GM12875 (cell line): ENCODE data around the gene INIP.

ENCODE experiments used
- H3K4me3 ChIP-seq: one replicate; pipeline ENCODE4 v1.5.1; 2011; ENCODE audit warnings: low read depth, low read length, control low read depth
- TF ChIP-seq, protein P1 (sequence below): IDR thresholded peaks from 2 replicates; pipeline ENCODE4 v1.5.1; 2011; ENCODE audit warnings: low read depth, mild to moderate bottlenecking, control low read depth, inconsistent platforms, low read length, moderate library complexity, borderline replicate concordance; ENCODE audit not compliant: insufficient read depth

Gene INIP, protein sequence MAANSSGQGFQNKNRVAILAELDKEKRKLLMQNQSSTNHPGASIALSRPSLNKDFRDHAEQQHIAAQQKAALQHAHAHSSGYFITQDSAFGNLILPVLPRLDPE

DNA sequence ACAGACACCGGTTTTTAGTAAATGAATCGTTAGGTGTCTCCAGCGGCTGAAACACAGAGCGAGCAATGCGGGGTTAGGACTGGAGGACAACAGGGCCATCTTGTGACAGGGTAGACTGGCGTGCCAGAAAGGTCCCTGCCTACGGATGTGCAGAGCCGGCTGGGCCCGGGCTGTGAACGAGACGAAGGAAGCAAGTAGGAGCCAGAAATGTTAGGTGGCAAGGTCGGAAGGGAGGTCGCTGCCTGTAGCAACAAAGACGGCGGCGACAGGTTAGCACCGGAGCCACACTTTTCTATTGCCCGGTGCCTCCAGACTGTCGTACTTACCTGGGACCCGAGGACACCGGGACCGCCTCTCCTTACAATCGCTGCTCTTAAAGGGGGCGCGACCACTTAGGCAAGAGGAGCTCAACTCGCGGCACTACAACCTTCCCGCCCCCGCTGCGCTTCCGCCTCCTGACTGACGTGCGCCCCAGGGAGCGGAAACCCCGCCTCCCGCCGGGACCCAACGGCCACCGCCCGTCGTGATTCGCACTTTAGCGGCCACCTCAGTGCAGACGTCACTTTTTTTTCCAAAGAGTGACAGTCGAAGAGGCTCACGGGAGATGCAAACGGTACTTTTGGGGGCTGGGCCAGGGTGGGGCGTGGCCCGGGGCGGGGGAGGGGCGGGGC is at the start of gene INIP:
Gene INIP (minus strand): TSS at position 457 of the 671 bp plus-strand sequence. CDS start 1,632 bp downstream, outside the sequence.
- H3K4me3 ChIP-seq, result peak within 1 kb of the TSS; percentile 95
- TF ChIP-seq, protein P1, sequence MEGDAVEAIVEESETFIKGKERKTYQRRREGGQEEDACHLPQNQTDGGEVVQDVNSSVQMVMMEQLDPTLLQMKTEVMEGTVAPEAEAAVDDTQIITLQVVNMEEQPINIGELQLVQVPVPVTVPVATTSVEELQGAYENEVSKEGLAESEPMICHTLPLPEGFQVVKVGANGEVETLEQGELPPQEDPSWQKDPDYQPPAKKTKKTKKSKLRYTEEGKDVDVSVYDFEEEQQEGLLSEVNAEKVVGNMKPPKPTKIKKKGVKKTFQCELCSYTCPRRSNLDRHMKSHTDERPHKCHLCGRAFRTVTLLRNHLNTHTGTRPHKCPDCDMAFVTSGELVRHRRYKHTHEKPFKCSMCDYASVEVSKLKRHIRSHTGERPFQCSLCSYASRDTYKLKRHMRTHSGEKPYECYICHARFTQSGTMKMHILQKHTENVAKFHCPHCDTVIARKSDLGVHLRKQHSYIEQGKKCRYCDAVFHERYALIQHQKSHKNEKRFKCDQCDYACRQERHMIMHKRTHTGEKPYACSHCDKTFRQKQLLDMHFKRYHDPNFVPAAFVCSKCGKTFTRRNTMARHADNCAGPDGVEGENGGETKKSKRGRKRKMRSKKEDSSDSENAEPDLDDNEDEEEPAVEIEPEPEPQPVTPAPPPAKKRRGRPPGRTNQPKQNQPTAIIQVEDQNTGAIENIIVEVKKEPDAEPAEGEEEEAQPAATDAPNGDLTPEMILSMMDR, result no peak

DNA sequence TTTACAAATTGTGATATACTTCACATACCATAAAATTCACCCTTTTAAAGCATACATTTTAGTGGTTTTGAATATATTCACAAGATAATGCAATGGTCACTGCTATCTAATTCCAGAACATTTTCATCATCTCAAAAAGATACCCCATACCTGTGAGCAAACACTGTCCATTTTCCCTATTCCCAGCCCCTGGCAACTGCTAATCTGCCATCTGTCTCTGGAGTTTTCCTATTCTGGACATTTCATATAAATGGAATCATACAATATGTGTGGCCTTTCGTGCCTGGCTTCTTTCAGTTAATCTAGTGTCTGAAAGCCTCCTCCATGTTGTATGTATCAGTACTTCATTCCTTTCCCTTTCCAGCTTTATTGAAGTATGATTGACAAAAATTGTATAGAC is 47.4 kb upstream of the INIP start:
- TF ChIP-seq, protein P1, result no peak

DNA sequence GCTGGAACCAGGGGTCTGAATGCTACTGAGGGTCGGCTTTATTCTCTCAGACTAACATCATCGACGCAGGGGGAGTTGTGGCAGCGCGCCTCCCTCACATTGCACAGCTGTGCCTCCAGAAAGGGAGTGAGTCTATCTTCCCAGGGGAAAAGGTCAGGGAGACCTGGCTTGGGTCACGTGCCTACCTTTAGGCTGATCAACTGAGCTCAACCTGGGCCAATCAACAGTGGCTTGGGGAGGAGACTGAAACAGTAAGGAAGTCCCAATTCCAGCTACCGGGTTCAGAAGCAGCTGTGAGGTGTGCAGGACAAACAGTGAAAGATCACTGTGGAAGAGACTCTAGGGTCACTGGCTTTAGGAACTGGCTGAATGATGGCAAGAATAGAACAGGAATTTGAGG is 46.9 kb upstream of the INIP start:
- TF ChIP-seq, protein P1, result no peak
- H3K4me3 ChIP-seq, result no peak overlapping the region

More for the DNA sequence above, 47.4 kb upstream of the INIP start:
- H3K4me3 ChIP-seq, result no peak overlapping the region

DNA sequence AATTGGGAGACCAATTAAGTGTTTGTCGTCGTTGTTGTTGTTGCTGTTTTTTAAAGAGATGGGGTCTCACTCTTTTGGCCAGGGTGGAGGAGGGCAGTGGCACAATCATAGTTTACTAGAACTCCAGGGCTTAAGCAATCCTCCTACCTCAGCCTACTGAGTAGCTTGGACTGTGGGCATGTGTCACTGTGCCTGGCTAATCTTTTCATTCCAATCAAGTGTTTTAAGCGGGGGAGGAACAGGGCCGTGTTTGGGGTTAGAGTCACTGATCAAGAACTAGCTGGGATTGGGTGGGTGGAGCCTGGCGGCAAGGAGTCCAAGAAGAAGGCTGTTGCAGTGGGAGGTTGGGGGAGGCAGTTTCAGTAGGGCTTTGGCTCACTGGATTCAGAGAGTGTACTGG is 46.4 kb upstream of the INIP start:
- TF ChIP-seq, protein P1, result no peak
- H3K4me3 ChIP-seq, result no peak overlapping the region

DNA sequence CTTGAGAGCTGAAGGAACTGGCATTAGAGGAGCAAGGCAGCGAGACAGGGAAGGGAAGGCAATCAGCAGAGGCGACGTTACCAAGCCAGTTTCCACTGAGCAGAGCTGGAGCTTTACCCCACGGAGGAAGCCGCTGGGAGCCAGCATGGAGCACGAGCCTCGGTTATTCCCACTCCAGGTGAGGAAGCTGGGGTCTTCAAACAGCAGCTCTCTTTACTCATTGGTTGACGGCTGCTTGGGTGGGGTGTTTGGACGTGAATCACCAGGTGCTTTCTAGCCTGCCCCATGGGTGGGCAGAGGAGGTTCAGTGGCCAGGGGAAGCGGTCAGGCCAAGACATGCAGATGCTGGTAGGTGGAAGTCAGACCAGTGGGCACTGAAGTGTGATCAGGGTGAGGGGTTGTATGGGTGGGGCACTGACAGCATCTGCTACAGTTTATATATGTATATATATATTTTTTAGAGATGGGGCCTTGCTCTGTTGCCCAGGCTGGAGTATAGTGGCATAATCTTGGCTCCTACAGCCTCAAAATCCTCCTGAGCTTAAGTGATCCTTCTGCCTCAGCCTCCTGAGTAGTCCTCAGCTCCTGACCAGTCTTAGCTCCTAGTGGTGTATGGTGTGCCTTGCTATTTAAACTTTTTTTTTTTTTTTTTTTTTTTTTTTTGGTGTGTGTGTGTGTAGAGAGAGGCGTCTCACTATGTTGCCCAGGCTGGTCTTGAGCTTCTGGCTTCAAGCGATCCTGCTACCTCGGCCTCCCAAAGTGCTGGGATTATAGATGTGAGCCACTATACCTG is 45.0 kb upstream of the INIP start:
- no peak overlapping the region for H3K4me3 ChIP-seq
- TF ChIP-seq, protein P1, result no peak

DNA sequence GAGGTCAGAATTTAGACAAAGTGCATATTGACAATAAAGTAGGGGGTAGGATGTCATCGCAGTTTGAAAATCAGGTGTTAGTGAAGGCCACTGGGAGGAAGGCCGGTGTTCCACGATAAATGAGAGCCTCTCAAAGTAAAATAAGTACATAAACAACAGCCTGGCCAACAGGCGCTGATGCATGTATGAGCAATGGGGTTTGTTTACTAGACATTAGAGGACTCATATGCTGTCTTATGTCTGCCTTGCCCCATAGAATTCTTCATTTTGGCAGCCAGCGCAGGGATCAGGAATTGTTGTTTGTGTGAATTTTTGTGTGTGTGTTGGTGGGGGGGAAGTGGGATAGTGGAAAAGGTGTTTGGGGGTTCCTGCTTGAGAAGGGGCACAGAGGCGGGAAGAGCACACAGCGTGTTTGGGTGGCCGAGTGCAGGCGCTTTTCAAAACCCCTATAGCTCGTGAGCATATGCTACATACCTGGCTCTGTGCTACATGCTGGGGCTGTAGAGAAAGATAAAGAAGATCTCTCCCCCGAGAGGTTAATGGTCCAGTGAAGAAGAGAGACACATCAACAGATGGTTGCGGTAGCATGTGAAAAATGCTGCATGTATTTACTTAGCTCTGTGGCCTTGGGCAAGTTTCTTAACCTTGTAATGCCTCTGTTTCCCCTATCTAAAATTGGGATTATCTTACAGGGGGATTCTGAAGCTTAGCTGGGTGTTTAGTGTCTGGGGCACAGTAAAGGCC is 44.2 kb upstream of the INIP start:
- H3K4me3 ChIP-seq, result no peak overlapping the region
- TF ChIP-seq, protein P1, result no peak
